ENCODE results near the gene RBM15.

The RBM15 gene

DNA sequence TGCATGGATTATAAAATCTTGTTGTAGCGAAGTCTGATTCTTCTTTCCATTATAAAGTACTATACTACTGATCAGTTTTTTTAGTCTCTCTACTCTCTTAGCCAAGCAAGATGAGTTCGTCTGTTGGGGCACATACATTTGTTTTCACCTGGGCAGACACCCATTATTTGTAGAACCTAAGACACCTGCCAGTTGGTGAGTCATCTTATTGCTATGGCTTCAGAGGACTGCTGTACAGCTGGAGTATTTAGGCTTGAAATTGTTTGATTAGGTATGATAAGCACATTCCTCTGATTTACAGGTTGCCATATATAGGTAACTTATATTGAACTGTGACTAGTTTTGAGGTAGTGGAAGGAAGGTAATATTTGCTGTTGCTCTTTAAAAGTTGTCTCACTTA, 17.2 kb downstream of the RBM15 start:
- H2AFZ ChIP-seq (ENCODE audit: low read length) = no peak overlapping the region
- H3F3A ChIP-seq (ENCODE audit: insufficient read depth, low read length) = no peaks in the 10 kb centered on the region
- H3K4me3 ChIP-seq (ENCODE audit: low read depth, low read length, poor library complexity, severe bottlenecking) = no peak overlapping the region
- peaks cover 20% of the 10 kb centered on the region for H3K4me1 ChIP-seq (ENCODE audit: insufficient read depth, low read length, severe bottlenecking)
- H3K27ac ChIP-seq (ENCODE audit: low read depth, low read length, poor library complexity, severe bottlenecking) = no peak overlapping the region
- no peaks in the 10 kb centered on the region for H4K20me1 ChIP-seq (ENCODE audit: insufficient read depth, low read length)
- no peak overlapping the region for H3K9ac ChIP-seq (ENCODE audit: low read length)
- TF ChIP-seq CTCF (IDR thresholded peaks at IDR 0.05; ENCODE audit: low read length) (no peak), EZH2 (IDR thresholded peaks at IDR 0.05; ENCODE audit: borderline replicate concordance, low read length) (no peak)
- no peaks in the 10 kb centered on the region for H3K9me3 ChIP-seq (ENCODE audit: low read length)
- no peaks in the 10 kb centered on the region for H3K9me2 ChIP-seq (ENCODE audit: low read depth, low read length)
- peaks cover 94% of the 10 kb centered on the region for H3K79me2 ChIP-seq (ENCODE audit: insufficient read depth, low read length)
- H3K36me3 ChIP-seq (ENCODE audit: insufficient read depth, low read length) = peaks cover 81% of the 10 kb centered on the region
- no peaks in the 10 kb centered on the region for H3K27me3 ChIP-seq (ENCODE audit: insufficient read depth, low read length)
- no peak overlapping the region for H3K4me2 ChIP-seq (ENCODE audit: low read length)

DNA sequence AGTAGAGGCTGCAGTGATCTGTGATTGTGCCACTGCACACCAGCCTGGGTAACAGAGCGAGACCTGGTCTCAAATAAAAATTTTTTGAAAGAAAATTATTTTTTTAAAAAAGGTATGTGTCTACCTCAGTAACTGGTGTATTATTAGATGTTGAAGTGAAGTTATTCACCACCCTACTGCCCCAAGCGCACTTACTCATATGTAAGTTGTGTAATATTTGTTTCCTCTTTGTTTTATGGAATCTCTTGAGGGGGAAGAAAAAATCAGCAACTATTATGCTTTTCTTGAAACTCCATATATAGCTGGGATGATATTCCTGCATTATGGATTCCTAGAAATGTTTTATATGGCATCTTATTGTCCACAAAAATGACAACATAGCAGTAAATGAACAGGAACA, 21.3 kb downstream of the RBM15 start:
- no peaks in the 10 kb centered on the region for H3K27me3 ChIP-seq (ENCODE audit: insufficient read depth, low read length)
- no peak overlapping the region for H3K4me3 ChIP-seq (ENCODE audit: low read depth, low read length, poor library complexity, severe bottlenecking)
- no peaks in the 10 kb centered on the region for H3K9me3 ChIP-seq (ENCODE audit: low read length)
- H3K4me1 ChIP-seq (ENCODE audit: insufficient read depth, low read length, severe bottlenecking) = no peaks in the 10 kb centered on the region
- peaks cover 90% of the 10 kb centered on the region for H3K36me3 ChIP-seq (ENCODE audit: insufficient read depth, low read length)
- no peaks in the 10 kb centered on the region for H4K20me1 ChIP-seq (ENCODE audit: insufficient read depth, low read length)
- H3K9me2 ChIP-seq (ENCODE audit: low read depth, low read length) = no peaks in the 10 kb centered on the region
- H3K9ac ChIP-seq (ENCODE audit: low read length) = no peak overlapping the region
- no peak overlapping the region for H2AFZ ChIP-seq (ENCODE audit: low read length)
- TF ChIP-seq EZH2 (IDR thresholded peaks at IDR 0.05; ENCODE audit: borderline replicate concordance, low read length) = no peak
- no peak for TF ChIP-seq CTCF (IDR thresholded peaks at IDR 0.05; ENCODE audit: low read length)
- no peak overlapping the region for H3K27ac ChIP-seq (ENCODE audit: low read depth, low read length, poor library complexity, severe bottlenecking)
- H3K79me2 ChIP-seq (ENCODE audit: insufficient read depth, low read length) = peaks cover 80% of the 10 kb centered on the region
- H3K4me2 ChIP-seq (ENCODE audit: low read length) = no peak overlapping the region
- no peaks in the 10 kb centered on the region for H3F3A ChIP-seq (ENCODE audit: insufficient read depth, low read length)

DNA sequence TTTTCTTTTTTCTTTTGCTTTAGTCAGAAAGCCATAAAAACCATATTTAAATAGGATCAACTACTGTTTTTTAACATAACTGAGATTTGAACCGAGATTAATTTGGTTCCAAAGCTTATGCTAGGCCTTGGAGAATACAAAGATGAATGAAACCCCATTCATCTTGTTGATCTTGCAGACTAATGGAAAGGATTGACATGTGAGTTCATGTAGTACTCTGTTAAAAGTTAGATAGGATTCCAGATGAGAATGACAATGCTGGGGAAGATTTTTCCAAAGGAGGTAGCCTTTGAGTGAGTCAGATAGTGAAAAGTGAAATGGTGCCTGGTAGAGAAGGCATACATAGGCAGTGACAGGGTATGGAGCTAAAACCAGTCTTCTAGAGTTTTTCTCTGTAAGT, 22.7 kb downstream of the RBM15 start:
- no peak overlapping the region for H3K27ac ChIP-seq (ENCODE audit: low read depth, low read length, poor library complexity, severe bottlenecking)
- H3K27me3 ChIP-seq (ENCODE audit: insufficient read depth, low read length) = no peaks in the 10 kb centered on the region
- H3K9me2 ChIP-seq (ENCODE audit: low read depth, low read length) = no peaks in the 10 kb centered on the region
- H3K9ac ChIP-seq (ENCODE audit: low read length) = no peak overlapping the region
- peaks cover 91% of the 10 kb centered on the region for H3K36me3 ChIP-seq (ENCODE audit: insufficient read depth, low read length)
- H4K20me1 ChIP-seq (ENCODE audit: insufficient read depth, low read length) = no peaks in the 10 kb centered on the region
- H3K4me2 ChIP-seq (ENCODE audit: low read length) = no peak overlapping the region
- TF ChIP-seq CTCF (IDR thresholded peaks at IDR 0.05; ENCODE audit: low read length) = no peak
- no peak for TF ChIP-seq EZH2 (IDR thresholded peaks at IDR 0.05; ENCODE audit: borderline replicate concordance, low read length)
- peaks cover 66% of the 10 kb centered on the region for H3K79me2 ChIP-seq (ENCODE audit: insufficient read depth, low read length)
- no peaks in the 10 kb centered on the region for H3F3A ChIP-seq (ENCODE audit: insufficient read depth, low read length)
- no peak overlapping the region for H2AFZ ChIP-seq (ENCODE audit: low read length)
- H3K9me3 ChIP-seq (ENCODE audit: low read length) = no peaks in the 10 kb centered on the region
- H3K4me1 ChIP-seq (ENCODE audit: insufficient read depth, low read length, severe bottlenecking) = no peaks in the 10 kb centered on the region
- no peak overlapping the region for H3K4me3 ChIP-seq (ENCODE audit: low read depth, low read length, poor library complexity, severe bottlenecking)

Data from OCI-LY1 (cell line).